GM21737 (cell line): ENCODE data around the gene SYT17.

Source experiments
- ATAC-seq: cut with Tn5 transposase; IDR thresholded peaks from one replicate; pipeline ENCODE4 v1.9.1; 2021; ENCODE audit warnings: mild to moderate bottlenecking, moderate library complexity; ENCODE audit not compliant: unreplicated experiment

The SYT17 gene

GRCh38 chr16:19137201-19138128 lies 30.6 kb upstream of the SYT17 start:
- ATAC-seq, result no peak

GRCh38 chr16:19138601-19139000 lies 29.4 kb upstream of the SYT17 start:
- no peak for ATAC-seq

GRCh38 chr16:19139436-19140091 lies 28.5 kb upstream of the SYT17 start:
- no peak for ATAC-seq

- ATAC-seq, result no peak
Observed at GRCh38 chr16:19140396-19140795, 27.6 kb upstream of the SYT17 start.

GRCh38 chr16:19142939-19143598 lies 25.0 kb upstream of the SYT17 start:
- no peak for ATAC-seq

GRCh38 chr16:19143599-19143956 lies 24.5 kb upstream of the SYT17 start:
- ATAC-seq, result no peak

- no peak for ATAC-seq
Observed at GRCh38 chr16:19145010-19145409, 23.0 kb upstream of the SYT17 start.

GRCh38 chr16:19147126-19147525 lies 20.9 kb upstream of the SYT17 start:
- ATAC-seq, result no peak

GRCh38 chr16:19147627-19148026 lies 20.4 kb upstream of the SYT17 start:
- ATAC-seq, result no peak

GRCh38 chr16:19148189-19148588 lies 19.9 kb upstream of the SYT17 start:
- no peak for ATAC-seq

GRCh38 chr16:19151310-19151709 lies 16.7 kb upstream of the SYT17 start:
- ATAC-seq, result no peak

- no peak for ATAC-seq
Observed at GRCh38 chr16:19152042-19152441, 16.0 kb upstream of the SYT17 start.

- ATAC-seq, result no peak
Observed at GRCh38 chr16:19153876-19154275, 14.2 kb upstream of the SYT17 start.

- no peak for ATAC-seq
Observed at GRCh38 chr16:19162085-19162484, 6.0 kb upstream of the SYT17 start.

GRCh38 chr16:19163215-19163614 lies 4.8 kb upstream of the SYT17 start:
- no peak for ATAC-seq

GRCh38 chr16:19164285-19164684 lies 3.8 kb upstream of the SYT17 start:
- ATAC-seq, result no peak

- ATAC-seq, result no peak
Observed at GRCh38 chr16:19165101-19165500, 2.9 kb upstream of the SYT17 start.

- ATAC-seq, result no peak
Observed at GRCh38 chr16:19166500-19166899, 1.5 kb upstream of the SYT17 start.

- no peak for ATAC-seq
Observed at GRCh38 chr16:19168371-19169081, 486 bp downstream of the SYT17 start.

GRCh38 chr16:19169082-19169639 lies 1.1 kb downstream of the SYT17 start:
- no peak for ATAC-seq
